ENCODE data around the gene GPR137B.

DNA sequence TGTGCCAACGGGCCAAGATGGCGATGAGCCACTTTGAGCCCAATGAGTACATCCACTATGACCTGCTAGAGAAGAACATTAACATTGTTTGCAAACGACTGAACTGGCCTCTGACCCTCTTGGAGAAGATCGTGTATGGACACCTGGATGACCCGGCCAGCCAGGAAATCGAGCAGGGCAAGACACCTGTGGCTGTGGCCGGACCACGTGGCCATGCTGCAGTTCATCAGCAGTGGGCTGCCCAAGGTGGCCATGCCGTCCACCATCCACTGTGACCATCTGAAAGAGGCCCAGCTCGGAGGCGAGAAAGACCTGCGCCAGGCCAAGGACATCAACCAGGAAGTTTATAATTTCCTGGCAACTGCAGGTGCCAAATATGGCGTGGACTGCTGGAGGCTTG lies 32.2 kb upstream of the GPR137B start:
- TF ChIP-seq ZNF274 (IDR thresholded peaks at IDR 0.05; ENCODE audit: low read depth, low read length): no peak
- no peak for TF ChIP-seq YY1 (IDR thresholded peaks at IDR 0.05; ENCODE audit: insufficient read depth, insufficient read length)
- TF ChIP-seq SUZ12 (IDR thresholded peaks at IDR 0.05; ENCODE audit: extremely low read depth, insufficient read depth, insufficient read length): no peak
